IPS-NIHi7 (cell line): ENCODE data around the gene ZRANB3.

ENCODE experiments used
- DNase-seq: peaks from one replicate; pipeline ENCODE4 v3.0.0; 2012; ENCODE audit warnings: mixed read lengths; ENCODE audit errors: extremely low spot score

Gene ZRANB3

GRCh38 chr2:135175177-135175576, 355.8 kb downstream of the ZRANB3 start:
- no peak for DNase-seq

- no peak for DNase-seq
These were observed 356.3 kb downstream of the ZRANB3 start for GRCh38 chr2:135174810-135175093.

- DNase-seq = no peak
These were observed 356.8 kb downstream of the ZRANB3 start for GRCh38 chr2:135174049-135174809.

- DNase-seq = no peak
These were observed 360.9 kb downstream of the ZRANB3 start for GRCh38 chr2:135169900-135170753.

- DNase-seq = no peak
These were observed 362.7 kb downstream of the ZRANB3 start for GRCh38 chr2:135168204-135168856.

GRCh38 chr2:135167273-135167672, 363.7 kb downstream of the ZRANB3 start:
- no peak for DNase-seq

- DNase-seq = no peak
These were observed 366.6 kb downstream of the ZRANB3 start for GRCh38 chr2:135164431-135164830.

- no peak for DNase-seq
These were observed 367.1 kb downstream of the ZRANB3 start for GRCh38 chr2:135163901-135164300.

- no peak for DNase-seq
These were observed 367.7 kb downstream of the ZRANB3 start for GRCh38 chr2:135163306-135163705.

- no peak for DNase-seq
These were observed 368.2 kb downstream of the ZRANB3 start for GRCh38 chr2:135162786-135163185.

- DNase-seq = no peak
These were observed 368.6 kb downstream of the ZRANB3 start for GRCh38 chr2:135162377-135162776.

GRCh38 chr2:135159191-135159590, 371.8 kb downstream of the ZRANB3 start:
- DNase-seq = no peak

GRCh38 chr2:135157856-135158255, 373.2 kb downstream of the ZRANB3 start:
- no peak for DNase-seq

GRCh38 chr2:135154962-135155361, 376.1 kb downstream of the ZRANB3 start:
- DNase-seq = no peak

- DNase-seq = no peak
These were observed 378.7 kb downstream of the ZRANB3 start for GRCh38 chr2:135152361-135152760.

GRCh38 chr2:135151615-135152014, 379.4 kb downstream of the ZRANB3 start:
- DNase-seq = no peak

GRCh38 chr2:135150725-135151124, 380.3 kb downstream of the ZRANB3 start:
- DNase-seq = no peak

GRCh38 chr2:135149251-135149650, 381.8 kb downstream of the ZRANB3 start:
- DNase-seq = no peak

- no peak for DNase-seq
These were observed 386.7 kb downstream of the ZRANB3 start for GRCh38 chr2:135144343-135144742.

GRCh38 chr2:135142323-135142722, 388.7 kb downstream of the ZRANB3 start:
- no peak for DNase-seq

- DNase-seq = no peak
These were observed 390.4 kb downstream of the ZRANB3 start for GRCh38 chr2:135140606-135141005.

GRCh38 chr2:135132314-135132713, 398.7 kb downstream of the ZRANB3 start:
- no peak for DNase-seq

GRCh38 chr2:135130751-135131150, 400.3 kb downstream of the ZRANB3 start:
- DNase-seq = peak; percentile 13
